Measurements from ENCODE around the gene SLC9C1. TPM values are rescaled to one million over a fixed set of nuclear protein-coding genes. Genes with fewer than 3 reads are reported as not detected.

Gene SLC9C1
- not detected in 2 replicates for total RNA-seq (2016; rRNA removed; fragmentation: Illumina TruSeq; extraction: Trizol)
- total RNA-seq (2016; cell fraction: cytosol; rRNA removed; fragmentation: Illumina TruSeq; extraction: Trizol; ENCODE audit: low read depth), result not detected in 2 replicates
- total RNA-seq (2016; cell fraction: insoluble cytoplasmic fraction; rRNA removed; fragmentation: Illumina TruSeq; extraction: Trizol), result not detected in 2 replicates
- not detected in 2 replicates for total RNA-seq (2016; cell fraction: membrane; rRNA removed; fragmentation: Illumina TruSeq; extraction: Trizol)
- total RNA-seq (2016; cell fraction: nucleus; rRNA removed; fragmentation: Illumina TruSeq; extraction: Trizol), result not detected in 2 replicates
- not detected in 2 replicates for polyA plus RNA-seq (2011; rRNA removed)
- not detected in 2 replicates for polyA plus RNA-seq (2011; cell fraction: cytosol; rRNA removed)
- polyA plus RNA-seq (2011; cell fraction: nucleus; rRNA removed), result not detected in 2 replicates
- polyA plus RNA-seq (2012), result not detected in 2 replicates
- polyA plus RNA-seq (2016; cell fraction: cytosol; fragmentation: Illumina TruSeq; extraction: Trizol; ENCODE audit: low read depth), result not detected in 2 replicates
- not detected in 2 replicates for polyA plus RNA-seq (2016; cell fraction: insoluble cytoplasmic fraction; fragmentation: Illumina TruSeq; extraction: Trizol; ENCODE audit: low read depth)
- polyA plus RNA-seq (2016; cell fraction: membrane; fragmentation: Illumina TruSeq; extraction: Trizol; ENCODE audit: low read depth), result not detected in 2 replicates
- polyA plus RNA-seq (2016; cell fraction: nucleus; fragmentation: Illumina TruSeq; extraction: Trizol; ENCODE audit: insufficient read depth, low read depth), result not detected in 2 replicates
- polyA minus RNA-seq (2011; rRNA and poly(A)+ RNA removed; ENCODE audit: low replicate concordance), result not detected in 2 replicates
- not detected in 2 replicates for polyA minus RNA-seq (2011; cell fraction: cytosol; rRNA and poly(A)+ RNA removed)
- not detected in 2 replicates for polyA minus RNA-seq (2011; cell fraction: nucleus; rRNA and poly(A)+ RNA removed)
- Bru-seq, nascent RNA, result percentile 2 among the genes with signal in this experiment
- BruChase-seq, experiment 1, labeled RNA remaining after a 6-hour chase, result percentile 2 among the genes with signal in this experiment
- BruChase-seq, experiment 2, labeled RNA remaining after a 2-hour chase, result percentile 1 among the genes with signal in this experiment
- long read RNA-seq, experiment 1, result 0 reads
- long read RNA-seq, experiment 2, partial matches to known transcripts, result 0 of 1 reads
- long read RNA-seq, experiment 2, other reads (novel, unspliced or antisense), result 1 of 1 reads

- Histone ChIP-seq H4K20me1 (ENCODE audit: insufficient read depth, low read length) (no peaks in the 10 kb centered on the region), H3K27me3 (ENCODE audit: control insufficient read depth in 1 of 2, insufficient read depth in 2 of 2, low read length in 2 of 2) (no peaks in the 10 kb centered on the region), H3K4me1 (ENCODE audit: insufficient read depth, low read length) (peaks cover 8% of the 10 kb centered on the region), H3K4me2 (ENCODE audit: low read depth, low read length) (peak within 1 kb of the TSS; percentile 73), H2AFZ (ENCODE audit: low read length) (peak within 1 kb of the TSS; percentile 95), H3K27ac (ENCODE audit: extremely low read length, insufficient read depth, low read length) (no peak within 1 kb of the TSS), H3K9ac (ENCODE audit: insufficient read depth, low read depth, low read length) (no peak within 1 kb of the TSS), H3K9me3 (ENCODE audit: low read length) (no peaks in the 10 kb centered on the region), H3K36me3 (replicated peaks in 1 of 2; ENCODE audit: control insufficient read depth in 1 of 2, insufficient read depth in 2 of 2, low read length in 2 of 2) (no peaks in the 10 kb centered on the region), H3K4me3 (replicated peaks in 1 of 3; ENCODE audit: insufficient read depth in 1 of 3, low read depth in 2 of 3, low read length in 3 of 3) (peak within 1 kb of the TSS in 2 of 3 experiments; percentile 25 to 33; a peak in 3 of 6 replicates), H3K79me2 (ENCODE audit: insufficient read depth, low read length) (no peaks in the 10 kb centered on the region)
- BruUV-seq (replicated peaks), result no TSS peak
- DNase-seq (ENCODE audit: low spot score) (peak; percentile 38), ATAC-seq (peak; percentile 89), FAIRE-seq (peak; percentile 63)
- intact Hi-C loops (cut with micrococcal nuclease; ENCODE audit: unreplicated experiment), result loop anchor here (1.0 to 10.0 kb wide), 4 partner anchors 144 to 238 kb away; partner anchors contain the start of gene GCSAM
- ChIA-PET CTCF (ENCODE audit: low intra/inter-chr PET ratio, low total read pairs) (interaction anchor here (1.8 kb wide), 1 partner anchor 238 kb away, joined by 6 read pairs; no protein-coding TSS in a partner anchor), POLR2A (no interaction called here)
- WGBS (ENCODE audit: low lambda C conversion rate), result 9% methylated on average over 15 of the region's 15 CpGs
- in situ Hi-C loops (cut with HindIII; ENCODE audit: extremely low pct_ligation_motif_present, low pct_unique_long_range_greater_than_20kb), result no loop called here
- TF ChIP-seq ZNF646 (CRISPR knock-in tag; IDR thresholded peaks at IDR 0.05), result no peak
- TF ChIP-seq ONECUT2 (CRISPR knock-in tag; IDR thresholded peaks at IDR 0.05), result no peak
- TF ChIP-seq, protein P1, sequence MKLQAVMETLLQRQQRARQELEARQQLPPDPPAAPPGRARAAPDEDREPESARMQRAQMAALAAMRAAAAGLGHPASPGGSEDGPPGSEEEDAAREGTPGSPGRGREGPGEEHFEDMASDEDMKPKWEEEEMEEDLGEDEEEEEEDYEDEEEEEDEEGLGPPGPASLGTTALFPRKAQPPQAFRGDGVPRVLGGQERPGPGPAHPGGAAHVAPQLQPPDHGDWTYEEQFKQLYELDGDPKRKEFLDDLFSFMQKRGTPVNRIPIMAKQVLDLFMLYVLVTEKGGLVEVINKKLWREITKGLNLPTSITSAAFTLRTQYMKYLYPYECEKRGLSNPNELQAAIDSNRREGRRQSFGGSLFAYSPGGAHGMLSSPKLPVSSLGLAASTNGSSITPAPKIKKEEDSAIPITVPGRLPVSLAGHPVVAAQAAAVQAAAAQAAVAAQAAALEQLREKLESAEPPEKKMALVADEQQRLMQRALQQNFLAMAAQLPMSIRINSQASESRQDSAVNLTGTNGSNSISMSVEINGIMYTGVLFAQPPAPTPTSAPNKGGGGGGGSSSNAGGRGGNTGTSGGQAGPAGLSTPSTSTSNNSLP (IDR thresholded peaks at IDR 0.05; ENCODE audit: low read depth, low read length), result no peak
- peak; percentile 60 for TF ChIP-seq STAG1 (CRISPR knock-in tag; IDR thresholded peaks at IDR 0.05)
- TF ChIP-seq, protein P2, sequence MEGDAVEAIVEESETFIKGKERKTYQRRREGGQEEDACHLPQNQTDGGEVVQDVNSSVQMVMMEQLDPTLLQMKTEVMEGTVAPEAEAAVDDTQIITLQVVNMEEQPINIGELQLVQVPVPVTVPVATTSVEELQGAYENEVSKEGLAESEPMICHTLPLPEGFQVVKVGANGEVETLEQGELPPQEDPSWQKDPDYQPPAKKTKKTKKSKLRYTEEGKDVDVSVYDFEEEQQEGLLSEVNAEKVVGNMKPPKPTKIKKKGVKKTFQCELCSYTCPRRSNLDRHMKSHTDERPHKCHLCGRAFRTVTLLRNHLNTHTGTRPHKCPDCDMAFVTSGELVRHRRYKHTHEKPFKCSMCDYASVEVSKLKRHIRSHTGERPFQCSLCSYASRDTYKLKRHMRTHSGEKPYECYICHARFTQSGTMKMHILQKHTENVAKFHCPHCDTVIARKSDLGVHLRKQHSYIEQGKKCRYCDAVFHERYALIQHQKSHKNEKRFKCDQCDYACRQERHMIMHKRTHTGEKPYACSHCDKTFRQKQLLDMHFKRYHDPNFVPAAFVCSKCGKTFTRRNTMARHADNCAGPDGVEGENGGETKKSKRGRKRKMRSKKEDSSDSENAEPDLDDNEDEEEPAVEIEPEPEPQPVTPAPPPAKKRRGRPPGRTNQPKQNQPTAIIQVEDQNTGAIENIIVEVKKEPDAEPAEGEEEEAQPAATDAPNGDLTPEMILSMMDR (CRISPR knock-in tag; IDR thresholded peaks at IDR 0.05), result peak; percentile 72
- TF ChIP-seq KLF16 (CRISPR knock-in tag; IDR thresholded peaks at IDR 0.05), result no peak
- TF ChIP-seq ZNF629 (CRISPR knock-in tag; conservative IDR thresholded peaks at IDR 0.05), result no peak
Measured at GRCh38 chr3:112293368-112294321, at the start of gene SLC9C1. Gene SLC9C1 (minus strand): TSS chr3:112294216. CDS start chr3:112286791, 7,425 bp downstream.
